Measurements from ENCODE around the gene ARHGAP1. TPM values are rescaled to one million over a fixed set of nuclear protein-coding genes. Genes with fewer than 3 reads are reported as not detected.

The ARHGAP1 gene
- total and polyA plus RNA-seq, 8 donors: 18.7 to 51.1 (median 28.4) TPM

- TF ChIP-seq, protein P1, sequence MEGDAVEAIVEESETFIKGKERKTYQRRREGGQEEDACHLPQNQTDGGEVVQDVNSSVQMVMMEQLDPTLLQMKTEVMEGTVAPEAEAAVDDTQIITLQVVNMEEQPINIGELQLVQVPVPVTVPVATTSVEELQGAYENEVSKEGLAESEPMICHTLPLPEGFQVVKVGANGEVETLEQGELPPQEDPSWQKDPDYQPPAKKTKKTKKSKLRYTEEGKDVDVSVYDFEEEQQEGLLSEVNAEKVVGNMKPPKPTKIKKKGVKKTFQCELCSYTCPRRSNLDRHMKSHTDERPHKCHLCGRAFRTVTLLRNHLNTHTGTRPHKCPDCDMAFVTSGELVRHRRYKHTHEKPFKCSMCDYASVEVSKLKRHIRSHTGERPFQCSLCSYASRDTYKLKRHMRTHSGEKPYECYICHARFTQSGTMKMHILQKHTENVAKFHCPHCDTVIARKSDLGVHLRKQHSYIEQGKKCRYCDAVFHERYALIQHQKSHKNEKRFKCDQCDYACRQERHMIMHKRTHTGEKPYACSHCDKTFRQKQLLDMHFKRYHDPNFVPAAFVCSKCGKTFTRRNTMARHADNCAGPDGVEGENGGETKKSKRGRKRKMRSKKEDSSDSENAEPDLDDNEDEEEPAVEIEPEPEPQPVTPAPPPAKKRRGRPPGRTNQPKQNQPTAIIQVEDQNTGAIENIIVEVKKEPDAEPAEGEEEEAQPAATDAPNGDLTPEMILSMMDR (IDR thresholded peaks at IDR 0.05): no peak
- no peak for FAIRE-seq
- Histone ChIP-seq H3K27me3 (no peaks in the 10 kb centered on the region), H3K4me1 (no peaks in the 10 kb centered on the region), H3K27ac (no peak overlapping the region), H3K4me3 (no peak overlapping the region), H3K9me3 (no peaks in the 10 kb centered on the region), H3K36me3 (peaks cover 0 to 46% (median 0%) of the 10 kb centered on the region in 3 donors)
- 82 to 84% methylated on average over 10 of the region's 10 CpGs for WGBS, 2 donors
- intact Hi-C loops (cut with DNase I): no loop called here
- ATAC-seq: no peak
- no peak for DNase-seq
Observed at GRCh38 chr11:46743693-46744339, 43.4 kb upstream of the ARHGAP1 start.

- Histone ChIP-seq H3K27me3 (no peaks in the 10 kb centered on the region), H3K9me3 (no peaks in the 10 kb centered on the region), H3K4me1 (no peaks in the 10 kb centered on the region), H3K36me3 (peaks cover 0 to 40% (median 0%) of the 10 kb centered on the region in 3 donors), H3K4me3 (no peak overlapping the region), H3K27ac (no peak overlapping the region)
- intact Hi-C loops (cut with DNase I): no loop called here
- no peak for ATAC-seq
- TF ChIP-seq, protein P1 (IDR thresholded peaks at IDR 0.05): no peak
- DNase-seq: no peak
- FAIRE-seq: no peak
- WGBS, 2 donors: 88 to 89% methylated on average over 2 of the region's 2 CpGs
Observed at GRCh38 chr11:46743043-46743442, 42.6 kb upstream of the ARHGAP1 start.

DNA sequence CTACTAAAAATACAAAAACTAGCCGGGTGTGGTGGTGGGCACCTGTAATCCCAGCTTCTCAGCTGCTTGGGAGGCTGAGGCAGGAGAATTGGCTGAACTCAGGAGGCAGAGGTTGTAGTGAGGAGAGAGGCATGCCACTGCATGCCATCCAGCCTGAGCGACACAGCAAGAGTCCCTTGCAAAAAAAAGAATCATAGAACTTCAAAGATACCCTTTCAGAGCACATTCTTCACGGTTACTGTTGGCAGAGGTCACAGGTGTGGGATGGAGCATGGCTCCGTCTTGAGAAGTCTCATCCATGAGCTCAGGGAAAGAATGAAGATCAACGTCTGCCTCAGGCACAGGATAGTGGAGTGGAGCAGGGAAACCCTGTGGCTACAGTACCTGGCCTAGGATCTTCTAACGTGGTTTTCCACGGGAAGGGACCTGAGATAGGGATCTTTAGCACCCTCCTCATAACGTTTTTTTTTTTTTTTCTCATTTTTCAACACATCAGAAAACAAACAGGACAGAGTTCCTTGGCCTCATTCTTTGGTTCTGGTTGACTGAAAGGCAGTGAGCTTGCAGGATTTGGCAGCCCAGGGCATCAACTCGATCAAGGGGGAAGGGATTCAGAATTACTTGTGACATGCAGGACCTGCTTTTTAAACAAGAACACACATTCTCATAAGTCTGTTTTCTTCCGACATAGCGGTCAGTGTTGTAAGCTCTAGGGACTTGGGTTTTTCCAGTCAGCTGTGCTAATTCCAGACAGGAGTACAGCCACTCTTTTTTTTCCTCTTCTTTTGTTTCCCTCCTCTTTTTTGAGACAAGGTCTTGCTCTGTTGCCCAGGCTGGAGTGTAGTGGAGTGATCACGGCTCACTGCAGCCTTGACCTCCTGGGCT, 41.4 kb upstream of the ARHGAP1 start:
- TF ChIP-seq, protein P1 (IDR thresholded peaks at IDR 0.05): no peak
- H3K27me3 ChIP-seq: no peaks in the 10 kb centered on the region
- WGBS, 2 donors: 79% methylated on average over 12 of the region's 12 CpGs
- H3K27ac ChIP-seq: no peak overlapping the region
- H3K36me3 ChIP-seq: peaks cover 0 to 31% (median 0%) of the 10 kb centered on the region in 3 donors
- no peak overlapping the region for H3K4me3 ChIP-seq
- no peak for DNase-seq
- no peak for FAIRE-seq
- ATAC-seq: no peak
- H3K9me3 ChIP-seq: no peaks in the 10 kb centered on the region
- no peaks in the 10 kb centered on the region for H3K4me1 ChIP-seq
- intact Hi-C loops (cut with DNase I): no loop called here

DNA sequence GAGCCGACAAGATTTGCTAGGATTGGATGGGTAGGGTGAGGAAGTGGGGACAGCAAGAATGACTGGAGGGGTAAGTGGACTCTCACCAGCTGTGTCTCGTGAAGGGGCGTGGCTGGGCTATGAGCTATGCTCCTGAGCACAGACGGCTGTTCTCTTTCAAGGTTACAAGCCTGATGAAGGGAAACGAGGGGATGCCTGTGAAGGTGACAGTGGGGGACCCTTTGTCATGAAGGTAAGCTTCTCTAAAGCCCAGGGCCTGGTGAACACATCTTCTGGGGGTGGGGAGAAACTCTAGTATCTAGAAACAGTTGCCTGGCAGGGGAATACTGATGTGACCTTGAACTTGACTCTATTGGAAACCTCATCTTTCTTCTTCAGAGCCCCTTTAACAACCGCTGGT, 38.5 kb upstream of the ARHGAP1 start:
- Histone ChIP-seq H3K27me3 (no peaks in the 10 kb centered on the region), H3K36me3 (peaks cover 0 to 11% (median 0%) of the 10 kb centered on the region in 3 donors), H3K27ac (no peak overlapping the region), H3K4me1 (no peaks in the 10 kb centered on the region), H3K9me3 (no peaks in the 10 kb centered on the region), H3K4me3 (no peak overlapping the region)
- DNase-seq (no peak), FAIRE-seq (no peak), ATAC-seq (no peak)
- intact Hi-C loops (cut with DNase I): no loop called here
- WGBS, 2 donors: 64 to 71% methylated on average over 6 of the region's 6 CpGs
- TF ChIP-seq, protein P1 (IDR thresholded peaks at IDR 0.05): no peak
